ENCODE data around the gene CBR1.
A peak's percentile ranks its signal among the peaks of the same experiment; 100 is the strongest.
"Not testable (repeated sequence)": the region's sequence is repeated elsewhere in the genome, so short reads cannot be mapped to it uniquely, and the experiment has no call there.

Gene CBR1

GRCh38 chr21:36082237-36082664, 12.4 kb downstream of the CBR1 start:
- DNase-seq: no peak

- peak; percentile 89 to 94 for DNase-seq
Observed at GRCh38 chr21:36087362-36088138, 17.7 kb downstream of the CBR1 start.

- DNase-seq: no peak
Observed at GRCh38 chr21:36089946-36090345, 20.1 kb downstream of the CBR1 start.

GRCh38 chr21:36092681-36093080, 22.9 kb downstream of the CBR1 start:
- no peak for DNase-seq

- DNase-seq: no peak
Observed at GRCh38 chr21:36093512-36093911, 23.7 kb downstream of the CBR1 start.

- no peak for DNase-seq
Observed at GRCh38 chr21:36096398-36097290, 26.8 kb downstream of the CBR1 start.

GRCh38 chr21:36097427-36098181, 27.8 kb downstream of the CBR1 start:
- DNase-seq: no peak

- DNase-seq: no peak
Observed at GRCh38 chr21:36098182-36098532, 28.3 kb downstream of the CBR1 start.

GRCh38 chr21:36099000-36099399, 29.2 kb downstream of the CBR1 start:
- no peak for DNase-seq

- DNase-seq: not testable (repeated sequence)
Observed at GRCh38 chr21:36099695-36100211, 29.9 kb downstream of the CBR1 start.

GRCh38 chr21:36100971-36101641, 31.3 kb downstream of the CBR1 start:
- no peak for DNase-seq

- DNase-seq: no peak
Observed at GRCh38 chr21:36103434-36103833, 33.6 kb downstream of the CBR1 start.

- DNase-seq: peak; percentile 59 to 73
Observed at GRCh38 chr21:36104317-36105300, 34.8 kb downstream of the CBR1 start.

GRCh38 chr21:36105327-36105842, 35.6 kb downstream of the CBR1 start:
- no peak for DNase-seq

- no peak for DNase-seq
Observed at GRCh38 chr21:36109868-36110267, 40.0 kb downstream of the CBR1 start.

- no peak for DNase-seq
Observed at GRCh38 chr21:36111238-36111637, 41.4 kb downstream of the CBR1 start.

GRCh38 chr21:36113647-36114428, 44.0 kb downstream of the CBR1 start:
- DNase-seq: no peak

- no peak for DNase-seq
Observed at GRCh38 chr21:36115138-36115730, 45.4 kb downstream of the CBR1 start.

- no peak for DNase-seq
Observed at GRCh38 chr21:36117286-36117741, 47.5 kb downstream of the CBR1 start.

Measured in hippocampal formation (tissue), 2 donors.